ENCODE results near the gene CLTCL1.
"Not testable (repeated sequence)": the region's sequence is repeated elsewhere in the genome, so short reads cannot be mapped to it uniquely, and the experiment has no call there.

CLTCL1 gene

GRCh38 chr22:19270873-19271272 lies 20.6 kb downstream of the CLTCL1 start:
- H3K9ac ChIP-seq (ENCODE audit: low read depth, low read length), result no peak overlapping the region
- no peaks in the 10 kb centered on the region for H3K9me3 ChIP-seq (ENCODE audit: control insufficient read depth, insufficient read depth, low read length)
- no peak overlapping the region for H3K4me3 ChIP-seq (ENCODE audit: low read depth, low read length)
- H3K4me1 ChIP-seq (ENCODE audit: control insufficient read depth, insufficient read depth, low read length), result no peaks in the 10 kb centered on the region
- no peaks in the 10 kb centered on the region for H3K27me3 ChIP-seq (ENCODE audit: control insufficient read depth, insufficient read depth, low read length)
- H3K36me3 ChIP-seq (ENCODE audit: control insufficient read depth, insufficient read depth, low read length), result no peaks in the 10 kb centered on the region

DNA sequence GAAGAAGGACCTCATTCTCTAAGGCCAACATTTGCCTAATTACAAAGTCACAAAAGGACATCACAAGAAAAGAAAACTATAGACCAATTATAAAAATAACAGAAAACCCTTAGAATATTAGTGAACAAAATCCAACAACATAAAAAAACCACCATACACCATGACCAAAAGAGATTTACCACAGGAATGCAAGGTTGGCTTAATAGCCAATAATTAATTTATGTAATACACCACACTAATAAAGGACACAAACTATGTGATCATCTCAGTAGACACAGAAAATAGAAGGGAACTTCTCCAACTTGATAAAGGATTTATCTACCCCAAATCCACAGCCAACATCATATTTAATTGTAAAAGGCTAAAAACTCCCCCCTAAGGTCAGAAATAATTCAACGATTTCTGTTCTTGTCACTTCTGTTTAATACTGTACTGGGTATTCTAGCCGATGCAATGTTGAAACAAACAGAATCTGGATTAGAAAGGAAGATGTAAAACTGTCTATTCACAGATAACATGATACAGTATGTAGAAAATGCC lies 24.9 kb downstream of the CLTCL1 start:
- H3K36me3 ChIP-seq (ENCODE audit: control insufficient read depth, insufficient read depth, low read length), result no peaks in the 10 kb centered on the region
- H3K9ac ChIP-seq (ENCODE audit: low read depth, low read length), result no peak overlapping the region
- no peaks in the 10 kb centered on the region for H3K9me3 ChIP-seq (ENCODE audit: control insufficient read depth, insufficient read depth, low read length)
- H3K27me3 ChIP-seq (ENCODE audit: control insufficient read depth, insufficient read depth, low read length), result no peaks in the 10 kb centered on the region
- no peaks in the 10 kb centered on the region for H3K4me1 ChIP-seq (ENCODE audit: control insufficient read depth, insufficient read depth, low read length)
- H3K4me3 ChIP-seq (ENCODE audit: low read depth, low read length), result no peak overlapping the region

GRCh38 chr22:19265779-19266178 lies 25.7 kb downstream of the CLTCL1 start:
- no peak overlapping the region for H3K4me3 ChIP-seq (ENCODE audit: low read depth, low read length)
- H3K27me3 ChIP-seq (ENCODE audit: control insufficient read depth, insufficient read depth, low read length), result no peaks in the 10 kb centered on the region
- no peaks in the 10 kb centered on the region for H3K4me1 ChIP-seq (ENCODE audit: control insufficient read depth, insufficient read depth, low read length)
- H3K9me3 ChIP-seq (ENCODE audit: control insufficient read depth, insufficient read depth, low read length), result no peaks in the 10 kb centered on the region
- no peak overlapping the region for H3K9ac ChIP-seq (ENCODE audit: low read depth, low read length)
- H3K36me3 ChIP-seq (ENCODE audit: control insufficient read depth, insufficient read depth, low read length), result no peaks in the 10 kb centered on the region

- Histone ChIP-seq H3K9ac (ENCODE audit: low read depth, low read length) (no peak overlapping the region), H3K4me3 (ENCODE audit: low read depth, low read length) (no peak overlapping the region), H3K36me3 (ENCODE audit: control insufficient read depth, insufficient read depth, low read length) (peaks cover 4% of the 10 kb centered on the region), H3K9me3 (ENCODE audit: control insufficient read depth, insufficient read depth, low read length) (no peaks in the 10 kb centered on the region), H3K27me3 (ENCODE audit: control insufficient read depth, insufficient read depth, low read length) (no peaks in the 10 kb centered on the region), H3K4me1 (ENCODE audit: control insufficient read depth, insufficient read depth, low read length) (no peaks in the 10 kb centered on the region)
Observed at GRCh38 chr22:19260804-19261203, 30.7 kb downstream of the CLTCL1 start.

DNA sequence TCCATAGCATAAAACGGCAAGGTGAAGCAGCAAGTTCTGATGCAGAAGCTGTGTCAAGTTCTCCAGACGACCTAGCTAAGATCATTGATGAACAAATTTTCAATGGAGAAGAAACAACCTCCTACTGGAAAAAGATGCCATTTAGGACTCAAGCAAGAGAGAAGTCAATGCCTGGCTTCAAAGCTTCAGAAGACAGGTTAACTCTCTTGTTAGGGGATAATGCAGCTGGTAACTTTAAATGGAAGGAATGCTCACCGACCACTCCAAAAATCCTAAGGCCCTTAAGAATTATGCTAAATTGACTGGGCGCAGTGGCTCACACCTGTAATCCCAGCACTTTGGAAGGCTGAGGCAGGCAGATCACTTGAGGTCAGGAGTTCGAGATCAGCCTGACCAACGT lies 31.3 kb downstream of the CLTCL1 start:
- no peak overlapping the region for H3K4me3 ChIP-seq (ENCODE audit: low read depth, low read length)

GRCh38 chr22:19258968-19259288 lies 32.6 kb downstream of the CLTCL1 start:
- not testable (repeated sequence) for H3K27me3 ChIP-seq (ENCODE audit: control insufficient read depth, insufficient read depth, low read length); H3K9ac ChIP-seq (ENCODE audit: low read depth, low read length); H3K9me3 ChIP-seq (ENCODE audit: control insufficient read depth, insufficient read depth, low read length); H3K4me1 ChIP-seq (ENCODE audit: control insufficient read depth, insufficient read depth, low read length); H3K36me3 ChIP-seq (ENCODE audit: control insufficient read depth, insufficient read depth, low read length); H3K4me3 ChIP-seq (ENCODE audit: low read depth, low read length)

More for the DNA sequence above, 31.3 kb downstream of the CLTCL1 start:
- Histone ChIP-seq H3K9me3 (ENCODE audit: control insufficient read depth, insufficient read depth, low read length) (no peaks in the 10 kb centered on the region), H3K9ac (ENCODE audit: low read depth, low read length) (no peak overlapping the region), H3K4me1 (ENCODE audit: control insufficient read depth, insufficient read depth, low read length) (no peaks in the 10 kb centered on the region), H3K36me3 (ENCODE audit: control insufficient read depth, insufficient read depth, low read length) (peaks cover 4% of the 10 kb centered on the region), H3K27me3 (ENCODE audit: control insufficient read depth, insufficient read depth, low read length) (no peaks in the 10 kb centered on the region)

DNA sequence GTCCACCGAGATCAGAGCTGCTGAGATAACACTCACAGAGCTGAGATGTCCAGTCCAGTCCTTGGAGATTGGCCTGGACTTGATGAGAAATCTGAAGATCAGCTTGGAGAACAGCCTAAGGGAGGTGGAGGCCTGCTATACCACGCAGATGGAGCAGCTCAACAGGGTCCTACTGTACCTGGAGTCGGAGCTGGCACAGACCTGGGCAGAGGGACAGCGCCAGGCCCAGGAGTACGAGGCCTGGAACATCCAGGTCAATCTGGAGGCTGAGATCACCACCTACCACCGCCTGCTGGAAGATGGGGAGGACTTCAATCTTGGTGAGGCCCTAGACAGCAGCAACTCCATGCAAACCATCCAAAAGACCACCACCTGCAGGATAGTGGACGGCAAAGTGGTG lies 33.1 kb downstream of the CLTCL1 start:
- no peak overlapping the region for H3K4me3 ChIP-seq (ENCODE audit: low read depth, low read length)

GRCh38 chr22:19256362-19256761 lies 35.2 kb downstream of the CLTCL1 start:
- not testable (repeated sequence) for H3K4me1 ChIP-seq (ENCODE audit: control insufficient read depth, insufficient read depth, low read length); H3K4me3 ChIP-seq (ENCODE audit: low read depth, low read length); H3K9me3 ChIP-seq (ENCODE audit: control insufficient read depth, insufficient read depth, low read length); H3K9ac ChIP-seq (ENCODE audit: low read depth, low read length); H3K27me3 ChIP-seq (ENCODE audit: control insufficient read depth, insufficient read depth, low read length)
- peaks cover 11% of the 10 kb centered on the region for H3K36me3 ChIP-seq (ENCODE audit: control insufficient read depth, insufficient read depth, low read length)

More for the DNA sequence above, 33.1 kb downstream of the CLTCL1 start:
- H3K4me1 ChIP-seq (ENCODE audit: control insufficient read depth, insufficient read depth, low read length), result no peaks in the 10 kb centered on the region
- H3K9me3 ChIP-seq (ENCODE audit: control insufficient read depth, insufficient read depth, low read length), result no peaks in the 10 kb centered on the region
- H3K36me3 ChIP-seq (ENCODE audit: control insufficient read depth, insufficient read depth, low read length), result peaks cover 4% of the 10 kb centered on the region
- H3K9ac ChIP-seq (ENCODE audit: low read depth, low read length), result no peak overlapping the region
- no peaks in the 10 kb centered on the region for H3K27me3 ChIP-seq (ENCODE audit: control insufficient read depth, insufficient read depth, low read length)

DNA sequence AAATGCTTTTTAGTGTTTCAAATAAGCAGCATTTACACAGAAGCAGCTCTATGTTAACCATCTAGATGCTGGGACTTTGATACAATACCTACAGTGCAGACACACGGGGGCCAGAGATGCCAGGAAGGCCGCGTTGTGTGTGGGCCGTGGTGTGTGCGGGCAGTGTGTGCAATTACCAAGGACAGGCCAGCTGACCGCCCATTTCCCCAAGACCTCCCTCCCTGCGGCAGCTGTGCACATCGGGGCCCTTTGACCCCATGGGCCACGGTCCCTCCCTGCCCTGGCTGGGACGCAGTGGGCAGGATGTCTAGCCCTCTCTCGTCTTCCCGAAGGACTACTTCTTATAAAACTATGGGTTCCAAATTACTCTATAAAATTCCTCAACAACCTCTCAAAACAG lies 38.4 kb downstream of the CLTCL1 start:
- H3K36me3 ChIP-seq (ENCODE audit: control insufficient read depth, insufficient read depth, low read length), result peaks cover 7% of the 10 kb centered on the region
- H3K4me1 ChIP-seq (ENCODE audit: control insufficient read depth, insufficient read depth, low read length), result no peaks in the 10 kb centered on the region
- no peak overlapping the region for H3K4me3 ChIP-seq (ENCODE audit: low read depth, low read length)
- no peak overlapping the region for H3K9ac ChIP-seq (ENCODE audit: low read depth, low read length)
- no peaks in the 10 kb centered on the region for H3K27me3 ChIP-seq (ENCODE audit: control insufficient read depth, insufficient read depth, low read length)
- H3K9me3 ChIP-seq (ENCODE audit: control insufficient read depth, insufficient read depth, low read length), result no peaks in the 10 kb centered on the region

DNA sequence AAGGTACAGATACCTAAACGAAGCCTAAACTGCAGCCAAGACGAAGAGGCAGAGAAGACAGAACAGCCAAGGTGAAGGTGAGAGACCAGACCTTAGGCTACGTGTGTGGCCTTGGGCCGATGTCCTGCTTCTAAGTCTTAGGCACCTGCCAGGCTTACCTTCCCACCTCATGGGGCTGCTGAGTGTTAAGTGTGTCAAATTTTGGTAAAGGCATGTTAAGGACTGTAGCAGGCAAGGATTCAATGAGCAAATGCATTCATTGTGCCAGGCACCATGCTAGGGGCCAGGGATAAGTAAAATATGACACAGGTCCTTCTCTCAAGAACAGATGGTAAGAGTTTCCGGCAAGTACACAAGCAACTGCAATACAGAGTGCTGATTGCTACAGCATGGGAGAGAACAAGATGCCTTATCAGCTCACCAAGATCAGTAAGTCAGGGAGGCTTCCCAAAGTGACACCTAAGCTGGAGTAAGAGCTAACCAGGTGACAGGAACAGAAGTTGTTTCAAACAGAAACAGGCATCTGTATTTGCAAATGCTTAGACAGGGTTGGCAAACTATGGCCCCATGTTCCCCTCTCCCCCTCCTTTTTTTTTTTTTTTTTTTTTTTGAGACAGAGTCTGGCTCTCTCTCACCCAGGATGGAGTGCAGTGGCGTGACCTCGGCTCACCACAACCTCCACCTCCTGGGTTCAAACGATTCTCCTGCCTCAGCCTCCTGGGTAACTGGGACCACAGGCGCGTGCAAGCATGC lies 46.7 kb downstream of the CLTCL1 start:
- H3K36me3 ChIP-seq (ENCODE audit: control insufficient read depth, insufficient read depth, low read length), result no peaks in the 10 kb centered on the region
- no peak overlapping the region for H3K9ac ChIP-seq (ENCODE audit: low read depth, low read length)
- no peaks in the 10 kb centered on the region for H3K27me3 ChIP-seq (ENCODE audit: control insufficient read depth, insufficient read depth, low read length)
- no peak overlapping the region for H3K4me3 ChIP-seq (ENCODE audit: low read depth, low read length)
- H3K9me3 ChIP-seq (ENCODE audit: control insufficient read depth, insufficient read depth, low read length), result no peaks in the 10 kb centered on the region
- no peaks in the 10 kb centered on the region for H3K4me1 ChIP-seq (ENCODE audit: control insufficient read depth, insufficient read depth, low read length)

DNA sequence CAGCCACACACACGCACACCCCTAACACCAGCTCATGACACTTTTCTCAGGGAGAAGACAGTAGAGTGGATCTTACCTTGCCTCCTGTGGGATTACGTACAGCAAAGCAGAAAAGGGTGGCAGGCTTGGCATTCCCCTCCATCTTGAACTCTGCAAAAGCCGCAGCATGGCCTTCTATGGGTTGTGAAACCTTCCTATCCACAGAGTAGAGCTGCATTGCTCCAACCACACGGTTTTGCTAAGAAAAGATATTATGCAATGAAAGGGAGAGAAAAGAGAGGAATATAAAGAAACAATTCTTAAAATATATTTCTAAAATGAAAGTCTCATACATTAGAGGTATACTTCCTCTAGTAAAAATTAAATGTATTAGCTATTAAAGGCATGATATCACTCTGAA lies 48.8 kb downstream of the CLTCL1 start:
- Histone ChIP-seq H3K36me3 (ENCODE audit: control insufficient read depth, insufficient read depth, low read length) (no peaks in the 10 kb centered on the region), H3K4me1 (ENCODE audit: control insufficient read depth, insufficient read depth, low read length) (no peaks in the 10 kb centered on the region), H3K4me3 (ENCODE audit: low read depth, low read length) (no peak overlapping the region), H3K27me3 (ENCODE audit: control insufficient read depth, insufficient read depth, low read length) (no peaks in the 10 kb centered on the region), H3K9me3 (ENCODE audit: control insufficient read depth, insufficient read depth, low read length) (no peaks in the 10 kb centered on the region), H3K9ac (ENCODE audit: low read depth, low read length) (no peak overlapping the region)

GRCh38 chr22:19241593-19241906 lies 50.0 kb downstream of the CLTCL1 start:
- no peaks in the 10 kb centered on the region for H3K4me1 ChIP-seq (ENCODE audit: control insufficient read depth, insufficient read depth, low read length)
- H3K36me3 ChIP-seq (ENCODE audit: control insufficient read depth, insufficient read depth, low read length), result no peaks in the 10 kb centered on the region
- no peak overlapping the region for H3K9ac ChIP-seq (ENCODE audit: low read depth, low read length)
- no peaks in the 10 kb centered on the region for H3K9me3 ChIP-seq (ENCODE audit: control insufficient read depth, insufficient read depth, low read length)
- H3K4me3 ChIP-seq (ENCODE audit: low read depth, low read length), result no peak overlapping the region
- no peaks in the 10 kb centered on the region for H3K27me3 ChIP-seq (ENCODE audit: control insufficient read depth, insufficient read depth, low read length)
